ENCODE data around the gene GHRHR. TPM values are rescaled to one million over a fixed set of nuclear protein-coding genes. Genes with fewer than 3 reads are reported as not detected.

Gene GHRHR
- total RNA-seq, 2 experiments from 2014 or later, result not detected

DNA sequence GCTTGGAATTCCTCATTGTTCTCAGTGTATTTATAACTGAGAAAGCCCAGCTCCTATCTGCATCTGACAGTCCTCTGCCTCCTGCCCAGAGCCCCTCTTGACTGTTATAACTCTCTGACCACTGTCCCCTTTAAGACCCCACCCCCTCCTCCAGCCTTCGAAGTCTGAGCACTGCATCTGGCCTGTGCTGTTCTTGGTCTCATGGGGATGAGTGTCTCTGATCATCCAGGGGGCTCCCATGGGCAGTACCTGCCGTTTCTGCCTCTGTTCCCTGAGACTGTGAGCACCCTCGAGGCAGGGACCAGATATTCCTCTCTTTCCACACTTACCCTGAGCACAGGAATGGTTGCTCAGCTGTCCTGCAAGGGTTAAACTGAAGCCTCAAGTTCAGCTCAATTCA, 7.7 kb downstream of the GHRHR start:
- no peaks in the 10 kb centered on the region for H3K36me3 Mint-ChIP-seq (ENCODE audit: low read depth)
- ATAC-seq (no peak), DNase-seq (peak; percentile 12)
- POLR2A ChIA-PET, result no interaction called here
- no peak overlapping the region for H3K27ac Mint-ChIP-seq
- no peaks in the 10 kb centered on the region for H3K9me3 Mint-ChIP-seq (ENCODE audit: insufficient read depth)
- H3K27me3 Mint-ChIP-seq (ENCODE audit: low read depth), result peaks cover 18% of the 10 kb centered on the region
- CTCF ChIA-PET, result interaction anchor here (1.1 to 6.5 kb wide), 4 partner anchors 12 to 174 kb away, joined by 3 to 54 read pairs (median 4); no protein-coding TSS in a partner anchor
- H3K4me3 Mint-ChIP-seq, result no peak overlapping the region
- H3K4me1 Mint-ChIP-seq (ENCODE audit: low read depth), result peaks cover 7% of the 10 kb centered on the region

DNA sequence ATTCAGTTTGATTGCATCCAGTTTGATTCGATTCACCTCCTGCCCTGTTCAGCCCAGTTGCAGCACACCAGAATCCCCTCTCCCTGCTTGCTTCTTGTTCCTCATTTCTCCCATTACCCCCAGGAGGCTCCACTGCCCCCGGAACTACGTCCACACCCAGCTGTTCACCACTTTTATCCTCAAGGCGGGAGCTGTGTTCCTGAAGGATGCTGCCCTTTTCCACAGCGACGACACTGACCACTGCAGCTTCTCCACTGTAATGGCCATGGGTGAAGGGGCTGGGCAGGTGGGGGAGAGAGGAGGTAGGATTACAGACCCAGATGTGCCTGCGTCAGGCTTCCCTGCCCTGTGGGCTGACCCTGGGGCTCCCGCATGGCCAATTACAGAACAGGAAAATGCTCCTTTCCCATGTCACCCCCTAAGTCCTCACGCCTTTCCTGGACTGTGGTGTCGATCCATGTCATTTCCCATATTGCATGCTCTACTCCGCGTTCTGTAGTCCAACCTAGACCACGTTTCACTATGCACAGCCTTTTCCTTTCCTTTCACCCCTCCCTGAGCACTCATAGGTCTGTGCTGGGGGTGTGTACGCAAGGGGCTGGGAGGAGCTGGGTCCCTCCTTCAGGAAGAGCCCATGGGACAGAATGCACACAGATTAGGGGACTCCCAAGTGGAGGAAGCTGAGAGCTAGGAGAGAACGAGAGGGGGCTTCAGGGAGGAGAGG, 8.2 kb downstream of the GHRHR start:
- POLR2A ChIA-PET, result no interaction called here
- H3K36me3 Mint-ChIP-seq (ENCODE audit: low read depth), result no peaks in the 10 kb centered on the region
- DNase-seq (peak; percentile 8), ATAC-seq (no peak)
- H3K27me3 Mint-ChIP-seq (ENCODE audit: low read depth), result peaks cover 21% of the 10 kb centered on the region
- no peaks in the 10 kb centered on the region for H3K9me3 Mint-ChIP-seq (ENCODE audit: insufficient read depth)
- CTCF ChIA-PET, result interaction anchor here (0.9 to 6.5 kb wide), 3 partner anchors 12 to 174 kb away, joined by 3 to 54 read pairs (median 6); no protein-coding TSS in a partner anchor
- no peak overlapping the region for H3K4me3 Mint-ChIP-seq
- no peak overlapping the region for H3K27ac Mint-ChIP-seq
- H3K4me1 Mint-ChIP-seq (ENCODE audit: low read depth), result peaks cover 7% of the 10 kb centered on the region

DNA sequence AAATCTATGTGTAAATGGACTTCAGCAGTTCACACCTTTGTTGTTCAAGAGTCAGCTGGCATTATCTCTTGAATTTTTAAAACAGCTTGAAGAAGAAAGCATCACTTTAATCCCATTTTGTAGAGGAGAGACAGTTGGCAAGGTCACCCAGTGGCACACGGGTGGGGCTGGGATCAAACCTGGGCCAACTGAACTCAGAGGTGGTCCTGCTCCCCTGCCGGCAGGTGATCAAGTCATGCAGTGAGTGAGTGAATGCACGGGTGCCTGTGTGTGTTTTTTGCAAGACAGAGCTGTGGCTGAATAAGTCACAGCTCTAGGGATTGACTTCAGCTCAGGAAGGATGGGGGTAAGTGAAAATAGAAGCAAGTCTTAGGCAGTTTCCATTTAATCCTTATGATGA, 9.5 kb downstream of the GHRHR start:
- Mint-ChIP-seq H3K27ac (no peak overlapping the region), H3K27me3 (ENCODE audit: low read depth) (peaks cover 22% of the 10 kb centered on the region), H3K4me1 (ENCODE audit: low read depth) (peaks cover 7% of the 10 kb centered on the region), H3K4me3 (no peak overlapping the region), H3K36me3 (ENCODE audit: low read depth) (no peaks in the 10 kb centered on the region), H3K9me3 (ENCODE audit: insufficient read depth) (no peaks in the 10 kb centered on the region)
- DNase-seq, result peak; percentile 7
- CTCF ChIA-PET, result interaction anchor here (0.7 to 6.5 kb wide), 9 partner anchors 9 to 174 kb away, joined by 3 to 54 read pairs (median 6); no protein-coding TSS in a partner anchor
- POLR2A ChIA-PET, result no interaction called here
- no peak for ATAC-seq

DNA sequence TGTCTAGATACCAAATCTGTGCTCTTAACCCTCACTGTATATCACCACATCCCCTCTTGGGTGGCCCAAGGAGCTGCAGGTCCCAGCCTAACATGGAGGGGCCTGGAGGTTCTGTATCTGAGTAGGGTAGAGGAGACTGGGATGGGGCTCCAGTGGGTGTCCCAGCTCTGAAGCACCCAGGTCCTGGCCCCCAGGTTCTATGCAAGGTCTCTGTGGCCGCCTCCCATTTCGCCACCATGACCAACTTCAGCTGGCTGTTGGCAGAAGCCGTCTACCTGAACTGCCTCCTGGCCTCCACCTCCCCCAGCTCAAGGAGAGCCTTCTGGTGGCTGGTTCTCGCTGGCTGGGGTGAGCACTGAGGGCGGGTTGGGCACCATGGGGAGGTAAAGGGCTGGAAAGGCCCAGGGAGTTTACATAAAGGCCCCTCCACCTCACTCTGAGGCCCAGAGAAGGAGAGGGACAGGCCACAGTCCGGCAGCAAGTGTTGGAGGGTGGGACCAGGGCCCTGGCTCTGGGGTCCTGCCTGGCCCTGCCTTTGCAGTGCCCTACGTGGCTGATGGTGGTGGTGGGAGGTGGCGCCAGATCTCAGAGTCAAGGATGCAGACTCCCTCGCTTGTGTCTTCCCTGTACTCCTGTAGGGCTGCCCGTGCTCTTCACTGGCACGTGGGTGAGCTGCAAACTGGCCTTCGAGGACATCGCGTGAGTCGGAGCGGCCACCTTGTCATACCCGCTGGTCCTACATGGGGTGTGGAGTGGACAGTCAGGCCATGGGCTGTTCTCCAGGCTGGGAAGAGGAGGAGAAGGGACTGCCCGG, 10.2 kb downstream of the GHRHR start:
- DNase-seq (no peak), ATAC-seq (no peak)
- Mint-ChIP-seq H3K4me1 (ENCODE audit: low read depth) (peaks cover 5% of the 10 kb centered on the region), H3K27me3 (ENCODE audit: low read depth) (peaks cover 22% of the 10 kb centered on the region), H3K9me3 (ENCODE audit: insufficient read depth) (no peaks in the 10 kb centered on the region), H3K36me3 (ENCODE audit: low read depth) (no peaks in the 10 kb centered on the region), H3K4me3 (no peak overlapping the region), H3K27ac (no peak overlapping the region)
- CTCF ChIA-PET, result interaction anchor here (0.7 to 6.5 kb wide), 11 partner anchors 9 to 177 kb away, joined by 3 to 54 read pairs (median 5); no protein-coding TSS in a partner anchor
- POLR2A ChIA-PET, result no interaction called here

DNA sequence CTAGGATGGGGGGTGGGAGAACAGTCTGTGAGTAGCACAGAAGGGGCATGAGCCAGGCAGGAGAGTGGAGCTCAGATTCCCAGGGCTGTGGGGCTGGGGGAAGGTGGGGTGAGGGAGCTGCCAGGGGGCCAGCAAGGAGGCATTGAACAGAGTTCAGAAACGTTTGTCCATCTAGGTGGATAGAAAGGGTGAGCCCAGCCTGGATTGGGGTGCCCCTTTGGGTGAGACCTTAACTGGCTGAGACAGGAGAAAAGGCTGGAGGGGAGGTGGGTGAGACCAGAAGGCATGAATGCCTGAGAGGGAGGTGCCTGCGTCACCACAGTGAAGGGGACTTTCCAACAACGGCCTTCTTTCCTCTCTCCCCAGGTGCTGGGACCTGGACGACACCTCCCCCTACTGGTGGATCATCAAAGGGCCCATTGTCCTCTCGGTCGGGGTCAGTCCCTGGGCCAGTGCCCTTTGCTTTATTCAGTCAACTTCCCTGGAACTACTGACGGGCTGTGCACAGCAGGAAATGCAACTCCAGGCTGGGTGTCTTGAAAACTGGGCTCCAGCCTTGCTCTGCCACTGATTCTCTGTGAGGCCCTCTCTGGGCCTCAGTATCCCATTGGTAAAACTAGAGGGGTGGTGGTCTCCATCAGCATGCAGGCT, 11.0 kb downstream of the GHRHR start:
- Mint-ChIP-seq H3K4me3 (no peak overlapping the region), H3K36me3 (ENCODE audit: low read depth) (no peaks in the 10 kb centered on the region), H3K27ac (no peak overlapping the region), H3K9me3 (ENCODE audit: insufficient read depth) (no peaks in the 10 kb centered on the region), H3K4me1 (ENCODE audit: low read depth) (peaks cover 5% of the 10 kb centered on the region), H3K27me3 (ENCODE audit: low read depth) (peaks cover 22% of the 10 kb centered on the region)
- ChIA-PET CTCF (interaction anchor here (0.7 to 6.5 kb wide), 10 partner anchors 8 to 179 kb away, joined by 3 to 54 read pairs (median 4); no protein-coding TSS in a partner anchor), POLR2A (no interaction called here)
- DNase-seq, result peak; percentile 64
- peak; percentile 83 for ATAC-seq

DNA sequence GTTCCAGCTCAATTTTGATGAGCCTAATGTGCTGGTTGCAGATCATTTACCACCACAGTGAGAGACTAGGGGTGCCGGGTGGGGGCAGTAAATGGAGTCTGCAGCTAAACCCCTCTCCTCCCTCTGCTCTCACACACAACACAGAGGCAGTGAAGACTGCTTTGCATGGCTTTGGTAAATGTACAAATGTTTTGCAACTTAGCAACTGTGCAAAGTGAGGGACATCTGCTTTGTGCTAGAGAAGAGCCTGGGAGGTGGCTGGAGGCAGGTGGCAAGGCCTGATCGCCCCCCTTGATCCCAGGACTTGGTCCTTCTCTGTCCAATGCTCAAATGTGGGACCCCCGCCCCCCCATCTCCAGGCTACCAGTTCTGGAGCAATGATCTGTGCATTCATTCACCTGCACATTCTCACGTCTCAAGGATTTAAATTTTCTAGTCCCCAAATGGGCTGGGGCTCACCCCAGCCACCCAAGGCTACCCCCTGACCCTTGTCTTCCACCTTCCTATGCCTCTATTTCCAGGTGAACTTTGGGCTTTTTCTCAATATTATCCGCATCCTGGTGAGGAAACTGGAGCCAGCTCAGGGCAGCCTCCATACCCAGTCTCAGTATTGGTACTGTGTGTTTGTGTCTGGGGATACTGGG, 11.6 kb downstream of the GHRHR start:
- Mint-ChIP-seq H3K4me1 (ENCODE audit: low read depth) (peaks cover 5% of the 10 kb centered on the region), H3K27ac (no peak overlapping the region), H3K4me3 (no peak overlapping the region), H3K27me3 (ENCODE audit: low read depth) (peaks cover 22% of the 10 kb centered on the region), H3K9me3 (ENCODE audit: insufficient read depth) (no peaks in the 10 kb centered on the region), H3K36me3 (ENCODE audit: low read depth) (no peaks in the 10 kb centered on the region)
- ATAC-seq (no peak), DNase-seq (no peak)
- ChIA-PET CTCF (interaction anchor here (0.6 to 6.5 kb wide), 8 partner anchors 10 to 179 kb away, joined by 3 to 54 read pairs (median 4); no protein-coding TSS in a partner anchor), POLR2A (no interaction called here)

DNA sequence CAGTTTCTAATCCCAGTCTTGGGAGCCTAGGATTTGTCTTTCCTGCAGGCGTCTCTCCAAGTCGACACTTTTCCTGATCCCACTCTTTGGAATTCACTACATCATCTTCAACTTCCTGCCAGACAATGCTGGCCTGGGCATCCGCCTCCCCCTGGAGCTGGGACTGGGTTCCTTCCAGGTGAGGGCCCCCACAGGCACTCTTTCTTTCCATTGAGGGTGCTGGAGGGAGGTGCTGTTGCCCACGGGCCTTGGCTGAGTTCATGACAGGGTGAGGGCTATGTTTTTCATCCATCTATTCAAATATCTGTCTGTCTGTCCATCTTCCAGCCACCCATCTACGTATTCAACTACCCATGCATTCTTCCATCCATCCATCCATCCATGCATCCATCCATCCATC, 12.6 kb downstream of the GHRHR start:
- no peak overlapping the region for H3K27ac Mint-ChIP-seq
- no peaks in the 10 kb centered on the region for H3K9me3 Mint-ChIP-seq (ENCODE audit: insufficient read depth)
- H3K4me1 Mint-ChIP-seq (ENCODE audit: low read depth), result peaks cover 5% of the 10 kb centered on the region
- ChIA-PET CTCF (interaction anchor here (0.9 to 6.5 kb wide), 3 partner anchors 9 to 146 kb away, joined by 3 to 54 read pairs (median 5); no protein-coding TSS in a partner anchor), POLR2A (no interaction called here)
- peaks cover 19% of the 10 kb centered on the region for H3K27me3 Mint-ChIP-seq (ENCODE audit: low read depth)
- no peaks in the 10 kb centered on the region for H3K36me3 Mint-ChIP-seq (ENCODE audit: low read depth)
- ATAC-seq (no peak), DNase-seq (no peak)
- H3K4me3 Mint-ChIP-seq, result no peak overlapping the region

DNA sequence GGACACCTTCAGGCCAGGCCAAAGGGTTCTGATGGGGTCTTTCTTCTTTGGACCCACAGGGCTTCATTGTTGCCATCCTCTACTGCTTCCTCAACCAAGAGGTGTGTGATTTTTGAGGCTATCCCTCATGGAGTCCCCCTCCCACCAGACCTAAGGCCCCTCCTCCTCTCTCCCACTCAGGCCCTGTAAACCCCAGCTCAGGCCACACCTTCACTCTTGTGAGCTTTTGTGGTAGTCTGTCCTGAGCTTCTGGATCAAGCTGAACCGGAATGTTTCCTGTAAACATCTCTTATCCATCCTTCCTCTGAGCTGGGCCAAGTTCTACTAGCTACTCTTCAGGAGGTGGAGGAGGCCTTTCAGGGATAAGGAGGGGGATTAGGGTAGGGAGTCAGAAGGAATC, 13.5 kb downstream of the GHRHR start:
- ATAC-seq, result no peak
- Mint-ChIP-seq H3K4me3 (no peak overlapping the region), H3K4me1 (ENCODE audit: low read depth) (peaks cover 5% of the 10 kb centered on the region), H3K36me3 (ENCODE audit: low read depth) (no peaks in the 10 kb centered on the region), H3K27me3 (ENCODE audit: low read depth) (peaks cover 17% of the 10 kb centered on the region), H3K27ac (no peak overlapping the region), H3K9me3 (ENCODE audit: insufficient read depth) (no peaks in the 10 kb centered on the region)
- no peak for DNase-seq
- ChIA-PET POLR2A (interaction anchor here (0.6 kb wide), 2 partner anchors 28 to 144 kb away, joined by 3 read pairs; no protein-coding TSS in a partner anchor), CTCF (interaction anchor here (0.9 to 1.4 kb wide), 2 partner anchors 143 to 146 kb away, joined by 4 read pairs; no protein-coding TSS in a partner anchor)

DNA sequence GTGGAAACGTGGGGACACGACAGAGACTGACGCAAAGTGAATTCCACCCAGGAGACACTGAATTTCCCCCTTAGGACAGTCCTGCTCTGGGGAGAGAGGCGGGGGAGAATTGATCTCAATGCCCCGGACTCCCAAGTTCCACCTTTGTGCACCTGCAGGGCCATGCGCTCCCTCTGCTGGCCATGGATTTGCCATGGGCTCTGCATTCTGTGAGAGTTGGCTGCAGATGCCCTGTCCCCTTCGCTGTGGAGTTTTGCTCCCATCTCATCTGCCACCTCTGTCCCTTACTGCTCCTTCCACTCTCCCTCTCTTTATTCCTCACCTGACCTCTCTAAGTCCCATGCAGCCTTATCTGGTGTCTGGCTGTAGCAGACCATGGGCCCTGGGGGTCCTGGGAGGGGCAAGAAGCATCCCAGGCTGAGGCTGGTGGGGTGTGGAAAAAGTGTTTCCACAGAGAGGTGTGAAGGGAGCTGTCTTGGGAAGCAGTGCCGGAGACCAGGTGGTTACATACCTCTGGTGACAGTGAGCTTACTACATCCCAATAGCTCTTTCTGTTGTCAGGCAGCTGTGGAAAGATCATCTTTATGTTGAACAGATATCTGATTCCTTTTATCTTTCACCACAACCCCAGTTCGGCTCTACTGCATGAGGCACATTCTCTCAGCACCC, 14.3 kb downstream of the GHRHR start:
- ChIA-PET POLR2A (interaction anchor here (0.6 kb wide), 1 partner anchor 143 kb away, joined by 3 read pairs; no protein-coding TSS in a partner anchor), CTCF (interaction anchor here (0.9 to 1.8 kb wide), 7 partner anchors 143 to 178 kb away, joined by 3 to 7 read pairs (median 4); no protein-coding TSS in a partner anchor)
- Mint-ChIP-seq H3K9me3 (ENCODE audit: insufficient read depth) (no peaks in the 10 kb centered on the region), H3K36me3 (ENCODE audit: low read depth) (no peaks in the 10 kb centered on the region), H3K27ac (no peak overlapping the region), H3K27me3 (ENCODE audit: low read depth) (peaks cover 13% of the 10 kb centered on the region), H3K4me3 (no peak overlapping the region), H3K4me1 (ENCODE audit: low read depth) (peaks cover 5% of the 10 kb centered on the region)
- ATAC-seq, result no peak
- DNase-seq, result peak; percentile 47

DNA sequence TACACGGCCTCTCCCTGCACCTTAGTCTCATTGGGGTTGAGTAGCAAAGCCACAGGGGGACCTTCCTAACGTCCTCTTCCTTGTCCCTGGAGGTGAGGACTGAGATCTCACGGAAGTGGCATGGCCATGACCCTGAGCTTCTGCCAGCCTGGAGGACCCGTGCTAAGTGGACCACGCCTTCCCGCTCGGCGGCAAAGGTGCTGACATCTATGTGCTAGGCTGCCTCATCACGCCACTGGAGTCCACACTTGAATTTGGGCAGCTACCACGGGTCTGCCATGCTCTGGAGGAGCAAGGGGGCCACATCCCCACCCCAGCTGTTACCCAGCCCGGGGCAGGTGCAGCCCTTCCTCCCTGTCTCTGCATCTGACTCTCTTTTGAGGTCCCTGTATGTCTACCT, 15.3 kb downstream of the GHRHR start:
- ATAC-seq, result no peak
- CTCF ChIA-PET, result interaction anchor here (1.0 to 1.8 kb wide), 5 partner anchors 143 to 179 kb away, joined by 3 to 7 read pairs (median 5); no protein-coding TSS in a partner anchor
- peaks cover 17% of the 10 kb centered on the region for H3K27me3 Mint-ChIP-seq (ENCODE audit: low read depth)
- no peak for DNase-seq
- H3K4me3 Mint-ChIP-seq, result no peak overlapping the region
- H3K36me3 Mint-ChIP-seq (ENCODE audit: low read depth), result no peaks in the 10 kb centered on the region
- POLR2A ChIA-PET, result no interaction called here
- no peaks in the 10 kb centered on the region for H3K9me3 Mint-ChIP-seq (ENCODE audit: insufficient read depth)
- no peak overlapping the region for H3K27ac Mint-ChIP-seq
- H3K4me1 Mint-ChIP-seq (ENCODE audit: low read depth), result peaks cover 5% of the 10 kb centered on the region

All from activated CD8-positive, alpha-beta T cell treated with anti-CD3 and anti-CD28 coated beads, Interleukin-2, amount 10 ng/mL, durations not matched to agents 7 days and 5 days (primary cell).